ENCODE results near the gene SLC9A9. TPM values are rescaled to one million over a fixed set of nuclear protein-coding genes. Genes with fewer than 3 reads are reported as not detected.

Gene SLC9A9
- polyA plus RNA-seq, 1 donor from 2014 or later = 0.54 TPM

DNA sequence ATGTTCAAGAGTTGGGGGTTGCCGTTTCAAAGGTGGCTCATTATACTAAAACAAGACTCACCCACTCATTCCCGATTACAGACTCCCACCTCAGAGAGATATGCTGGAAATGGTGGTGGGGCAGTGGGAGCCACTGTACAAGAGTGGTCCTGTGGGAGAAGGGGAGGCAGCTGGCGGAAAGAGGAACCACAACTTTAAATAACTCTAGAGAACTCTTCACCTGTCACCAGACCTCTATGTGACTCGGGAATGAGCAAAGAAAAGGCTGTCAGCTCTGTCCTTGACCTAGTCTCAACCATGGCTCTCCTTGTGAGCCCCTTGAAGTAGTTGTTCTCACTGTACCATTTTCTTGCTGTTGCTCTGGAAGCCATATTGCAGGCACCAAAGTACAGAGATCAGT, 434.9 kb downstream of the SLC9A9 start:
- TF ChIP-seq MXI1 (conservative IDR thresholded peaks at IDR 0.05; ENCODE audit: poor library complexity, severe bottlenecking) = no peak
- TF ChIP-seq, protein P1, sequence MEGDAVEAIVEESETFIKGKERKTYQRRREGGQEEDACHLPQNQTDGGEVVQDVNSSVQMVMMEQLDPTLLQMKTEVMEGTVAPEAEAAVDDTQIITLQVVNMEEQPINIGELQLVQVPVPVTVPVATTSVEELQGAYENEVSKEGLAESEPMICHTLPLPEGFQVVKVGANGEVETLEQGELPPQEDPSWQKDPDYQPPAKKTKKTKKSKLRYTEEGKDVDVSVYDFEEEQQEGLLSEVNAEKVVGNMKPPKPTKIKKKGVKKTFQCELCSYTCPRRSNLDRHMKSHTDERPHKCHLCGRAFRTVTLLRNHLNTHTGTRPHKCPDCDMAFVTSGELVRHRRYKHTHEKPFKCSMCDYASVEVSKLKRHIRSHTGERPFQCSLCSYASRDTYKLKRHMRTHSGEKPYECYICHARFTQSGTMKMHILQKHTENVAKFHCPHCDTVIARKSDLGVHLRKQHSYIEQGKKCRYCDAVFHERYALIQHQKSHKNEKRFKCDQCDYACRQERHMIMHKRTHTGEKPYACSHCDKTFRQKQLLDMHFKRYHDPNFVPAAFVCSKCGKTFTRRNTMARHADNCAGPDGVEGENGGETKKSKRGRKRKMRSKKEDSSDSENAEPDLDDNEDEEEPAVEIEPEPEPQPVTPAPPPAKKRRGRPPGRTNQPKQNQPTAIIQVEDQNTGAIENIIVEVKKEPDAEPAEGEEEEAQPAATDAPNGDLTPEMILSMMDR (IDR thresholded peaks at IDR 0.05; ENCODE audit: poor library complexity, severe bottlenecking) = no peak
- TF ChIP-seq TAF1 (IDR thresholded peaks at IDR 0.05; ENCODE audit: low read depth) = no peak
- TF ChIP-seq EZH2 (IDR thresholded peaks at IDR 0.05; ENCODE audit: borderline replicate concordance, insufficient read depth, low read length, poor library complexity, severe bottlenecking) = no peak
- TF ChIP-seq EP300 (conservative IDR thresholded peaks at IDR 0.05; ENCODE audit: poor library complexity, severe bottlenecking) = no peak
- no peak overlapping the region for H3K27ac ChIP-seq (ENCODE audit: low read length)
- H3K9me2 ChIP-seq (ENCODE audit: insufficient read depth, low read length) = no peaks in the 10 kb centered on the region
- no peak overlapping the region for H3K9ac ChIP-seq (ENCODE audit: low read length)
- no peak overlapping the region for H3K4me2 ChIP-seq (ENCODE audit: low read length)
- H4K20me1 ChIP-seq (ENCODE audit: insufficient read depth) = no peaks in the 10 kb centered on the region
- no peak overlapping the region for H2AFZ ChIP-seq (ENCODE audit: low read depth, low read length)
- H3K27me3 ChIP-seq (ENCODE audit: insufficient read depth, low read depth, low read length) = no peaks in the 10 kb centered on the region
- no peaks in the 10 kb centered on the region for H3F3A ChIP-seq (ENCODE audit: insufficient read depth, low read length, poor library complexity, severe bottlenecking)
- no peaks in the 10 kb centered on the region for H3K9me3 ChIP-seq (ENCODE audit: low read length)
- no peaks in the 10 kb centered on the region for H3K79me2 ChIP-seq (replicated peaks; ENCODE audit: insufficient read depth, low read length)
- no peaks in the 10 kb centered on the region for H3K36me3 ChIP-seq (ENCODE audit: insufficient read depth, low read length)
- H3K4me3 ChIP-seq (ENCODE audit: low read length) = no peak overlapping the region

DNA sequence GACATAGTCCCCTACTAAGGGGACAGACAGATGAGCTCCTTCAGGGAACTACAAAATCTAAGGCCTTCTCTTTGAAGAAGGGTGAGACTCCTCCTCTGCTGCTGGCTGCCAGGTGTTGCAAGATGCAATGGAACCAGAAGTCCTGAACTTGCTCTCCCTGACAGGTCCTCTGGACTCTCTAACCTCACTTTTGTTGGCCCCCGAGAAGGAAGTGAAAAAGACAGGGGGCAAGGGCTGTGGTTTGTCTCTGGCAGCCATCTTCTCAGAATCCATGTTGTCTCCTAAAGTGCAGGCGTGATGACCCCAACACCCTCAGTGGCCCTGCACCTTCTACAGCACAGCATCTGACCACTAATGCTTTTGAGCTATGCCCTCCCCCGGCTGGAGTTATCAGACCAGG, 436.2 kb downstream of the SLC9A9 start:
- no peaks in the 10 kb centered on the region for H3K27me3 ChIP-seq (ENCODE audit: insufficient read depth, low read depth, low read length)
- no peak overlapping the region for H3K9ac ChIP-seq (ENCODE audit: low read length)
- no peak overlapping the region for H3K4me2 ChIP-seq (ENCODE audit: low read length)
- no peaks in the 10 kb centered on the region for H3K36me3 ChIP-seq (ENCODE audit: insufficient read depth, low read length)
- no peaks in the 10 kb centered on the region for H3F3A ChIP-seq (ENCODE audit: insufficient read depth, low read length, poor library complexity, severe bottlenecking)
- H3K9me3 ChIP-seq (ENCODE audit: low read length) = no peaks in the 10 kb centered on the region
- H3K79me2 ChIP-seq (replicated peaks; ENCODE audit: insufficient read depth, low read length) = no peaks in the 10 kb centered on the region
- H2AFZ ChIP-seq (ENCODE audit: low read depth, low read length) = no peak overlapping the region
- no peaks in the 10 kb centered on the region for H3K9me2 ChIP-seq (ENCODE audit: insufficient read depth, low read length)
- TF ChIP-seq EP300 (conservative IDR thresholded peaks at IDR 0.05; ENCODE audit: poor library complexity, severe bottlenecking) (no peak), RAD21 (conservative IDR thresholded peaks at IDR 0.05) (no peak), TAF1 (IDR thresholded peaks at IDR 0.05; ENCODE audit: low read depth) (no peak), SMC3 (conservative IDR thresholded peaks at IDR 0.05; ENCODE audit: poor library complexity) (no peak), MXI1 (conservative IDR thresholded peaks at IDR 0.05; ENCODE audit: poor library complexity, severe bottlenecking) (no peak), POLR2AphosphoS5 (IDR thresholded peaks at IDR 0.05) (no peak), EZH2 (IDR thresholded peaks at IDR 0.05; ENCODE audit: borderline replicate concordance, insufficient read depth, low read length, poor library complexity, severe bottlenecking) (no peak)
- TF ChIP-seq, protein P1 (IDR thresholded peaks at IDR 0.05; ENCODE audit: poor library complexity, severe bottlenecking) = no peak
- TF ChIP-seq, protein P2, sequence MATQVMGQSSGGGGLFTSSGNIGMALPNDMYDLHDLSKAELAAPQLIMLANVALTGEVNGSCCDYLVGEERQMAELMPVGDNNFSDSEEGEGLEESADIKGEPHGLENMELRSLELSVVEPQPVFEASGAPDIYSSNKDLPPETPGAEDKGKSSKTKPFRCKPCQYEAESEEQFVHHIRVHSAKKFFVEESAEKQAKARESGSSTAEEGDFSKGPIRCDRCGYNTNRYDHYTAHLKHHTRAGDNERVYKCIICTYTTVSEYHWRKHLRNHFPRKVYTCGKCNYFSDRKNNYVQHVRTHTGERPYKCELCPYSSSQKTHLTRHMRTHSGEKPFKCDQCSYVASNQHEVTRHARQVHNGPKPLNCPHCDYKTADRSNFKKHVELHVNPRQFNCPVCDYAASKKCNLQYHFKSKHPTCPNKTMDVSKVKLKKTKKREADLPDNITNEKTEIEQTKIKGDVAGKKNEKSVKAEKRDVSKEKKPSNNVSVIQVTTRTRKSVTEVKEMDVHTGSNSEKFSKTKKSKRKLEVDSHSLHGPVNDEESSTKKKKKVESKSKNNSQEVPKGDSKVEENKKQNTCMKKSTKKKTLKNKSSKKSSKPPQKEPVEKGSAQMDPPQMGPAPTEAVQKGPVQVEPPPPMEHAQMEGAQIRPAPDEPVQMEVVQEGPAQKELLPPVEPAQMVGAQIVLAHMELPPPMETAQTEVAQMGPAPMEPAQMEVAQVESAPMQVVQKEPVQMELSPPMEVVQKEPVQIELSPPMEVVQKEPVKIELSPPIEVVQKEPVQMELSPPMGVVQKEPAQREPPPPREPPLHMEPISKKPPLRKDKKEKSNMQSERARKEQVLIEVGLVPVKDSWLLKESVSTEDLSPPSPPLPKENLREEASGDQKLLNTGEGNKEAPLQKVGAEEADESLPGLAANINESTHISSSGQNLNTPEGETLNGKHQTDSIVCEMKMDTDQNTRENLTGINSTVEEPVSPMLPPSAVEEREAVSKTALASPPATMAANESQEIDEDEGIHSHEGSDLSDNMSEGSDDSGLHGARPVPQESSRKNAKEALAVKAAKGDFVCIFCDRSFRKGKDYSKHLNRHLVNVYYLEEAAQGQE (IDR thresholded peaks at IDR 0.05; ENCODE audit: borderline replicate concordance) = no peak
- no peak overlapping the region for H3K4me3 ChIP-seq (ENCODE audit: low read length)
- no peaks in the 10 kb centered on the region for H4K20me1 ChIP-seq (ENCODE audit: insufficient read depth)
- H3K27ac ChIP-seq (ENCODE audit: low read length) = no peak overlapping the region
